ENCODE data around the gene SEZ6.
A peak's percentile ranks its signal among the peaks of the same experiment; 100 is the strongest.

GRCh38 chr17:28946239-28946638, 59.6 kb downstream of the SEZ6 start:
- TF ChIP-seq POLR2A (IDR thresholded peaks at IDR 0.05), result peak in 1 of 2 donors; percentile 13
- no peak for TF ChIP-seq CTCF (IDR thresholded peaks at IDR 0.05 in 4 of 5, conservative IDR thresholded peaks at IDR 0.05 in 1 of 5)

All from gastrocnemius medialis (tissue), 4 donors.